Measurements from ENCODE around the gene PBXIP1. TPM values are rescaled to one million over a fixed set of nuclear protein-coding genes. Genes with fewer than 3 reads are reported as not detected.
"Not testable (repeated sequence)": the region's sequence is repeated elsewhere in the genome, so short reads cannot be mapped to it uniquely, and the experiment has no call there.

The PBXIP1 gene
- total RNA-seq, 4 donors from 2014 or later = 11.1 to 51.1 (median 29.3) TPM

DNA sequence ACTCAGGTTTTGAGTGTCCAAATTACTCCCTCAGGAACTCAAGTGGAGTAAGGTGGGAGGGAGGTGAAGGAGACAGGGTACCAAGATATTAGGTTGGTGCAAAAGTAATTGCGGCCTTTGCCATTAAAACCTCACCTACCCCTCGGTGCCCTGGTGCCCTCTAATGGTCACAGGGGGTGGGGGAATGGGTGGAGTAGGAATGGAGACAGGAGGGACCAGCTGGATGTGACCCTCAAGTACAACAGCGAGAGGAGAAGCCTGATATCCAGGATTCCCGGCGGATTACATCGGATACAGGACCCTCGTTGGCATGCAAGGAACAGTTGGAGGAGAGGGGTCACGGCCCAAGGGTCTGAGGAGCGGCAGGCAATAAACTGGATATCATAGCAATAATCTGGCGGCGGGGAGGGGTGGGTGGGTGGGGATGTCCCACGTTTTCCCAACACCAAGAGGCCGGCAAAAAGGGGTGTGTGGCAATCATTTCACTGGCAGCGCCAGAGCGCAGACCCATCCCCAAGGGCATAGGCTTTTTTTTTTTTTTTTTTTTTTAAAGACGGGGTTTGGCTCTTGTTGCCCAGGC lies 42.4 kb upstream of the PBXIP1 start:
- 70 to 77% methylated on average over 16 of the region's 16 CpGs for WGBS, 2 donors
- Histone ChIP-seq H3K9me3 (no peaks in the 10 kb centered on the region), H3K27me3 (no peaks in the 10 kb centered on the region), H3K36me3 (peaks cover 0 to 2% (median 0%) of the 10 kb centered on the region in 3 donors), H3K4me3 (no peak overlapping the region), H3K27ac (peak overlapping the region in 1 of 4 donors; percentile 99), H3K4me1 (peaks cover 18 to 47% (median 20%) of the 10 kb centered on the region in 3 donors)
- no peak for TF ChIP-seq POLR2A (IDR thresholded peaks at IDR 0.05)
- TF ChIP-seq, protein P1, sequence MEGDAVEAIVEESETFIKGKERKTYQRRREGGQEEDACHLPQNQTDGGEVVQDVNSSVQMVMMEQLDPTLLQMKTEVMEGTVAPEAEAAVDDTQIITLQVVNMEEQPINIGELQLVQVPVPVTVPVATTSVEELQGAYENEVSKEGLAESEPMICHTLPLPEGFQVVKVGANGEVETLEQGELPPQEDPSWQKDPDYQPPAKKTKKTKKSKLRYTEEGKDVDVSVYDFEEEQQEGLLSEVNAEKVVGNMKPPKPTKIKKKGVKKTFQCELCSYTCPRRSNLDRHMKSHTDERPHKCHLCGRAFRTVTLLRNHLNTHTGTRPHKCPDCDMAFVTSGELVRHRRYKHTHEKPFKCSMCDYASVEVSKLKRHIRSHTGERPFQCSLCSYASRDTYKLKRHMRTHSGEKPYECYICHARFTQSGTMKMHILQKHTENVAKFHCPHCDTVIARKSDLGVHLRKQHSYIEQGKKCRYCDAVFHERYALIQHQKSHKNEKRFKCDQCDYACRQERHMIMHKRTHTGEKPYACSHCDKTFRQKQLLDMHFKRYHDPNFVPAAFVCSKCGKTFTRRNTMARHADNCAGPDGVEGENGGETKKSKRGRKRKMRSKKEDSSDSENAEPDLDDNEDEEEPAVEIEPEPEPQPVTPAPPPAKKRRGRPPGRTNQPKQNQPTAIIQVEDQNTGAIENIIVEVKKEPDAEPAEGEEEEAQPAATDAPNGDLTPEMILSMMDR (IDR thresholded peaks at IDR 0.05) = no peak
- no peak for DNase-seq
- intact Hi-C loops (cut with DNase I) = loop anchor here (5.0 kb wide), 1 partner anchor 36 kb away; the partner anchor contains the start of gene PYGO2

DNA sequence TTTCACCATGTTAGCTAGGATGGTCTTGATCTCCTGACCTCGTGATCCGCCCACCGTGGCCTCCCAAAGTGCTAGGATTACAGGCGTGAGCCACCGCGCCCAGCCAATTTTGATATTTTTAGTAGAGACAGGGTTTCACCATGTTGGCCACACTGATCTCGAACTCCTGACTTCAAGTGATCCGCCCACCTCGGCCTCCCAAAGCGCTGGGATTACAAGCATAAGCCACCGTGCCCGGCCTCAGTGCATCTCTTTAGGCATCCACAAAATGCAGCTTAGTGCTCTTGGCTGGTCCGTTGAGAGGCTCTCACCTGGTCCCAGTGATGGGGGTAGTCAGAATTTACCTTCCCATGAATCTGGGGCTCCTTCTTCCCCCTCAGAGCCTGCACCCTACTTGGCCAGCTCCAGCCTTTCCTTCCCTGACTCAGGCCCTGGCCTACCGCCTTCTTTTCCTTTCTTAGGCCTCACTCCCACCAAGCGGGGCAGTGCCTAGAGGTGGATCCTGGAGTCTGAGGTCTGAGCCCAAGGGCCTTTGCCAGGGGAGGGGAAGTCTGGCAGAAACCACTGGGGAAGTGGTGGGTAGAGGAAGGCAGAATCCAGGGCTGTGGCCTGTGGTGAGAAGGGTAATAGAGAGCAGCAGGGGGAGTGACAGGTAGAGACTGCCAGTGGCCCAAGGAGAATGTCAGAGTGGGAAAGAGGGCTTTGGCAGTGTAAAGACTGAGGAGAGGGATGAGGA lies 41.2 kb upstream of the PBXIP1 start:
- H3K9me3 ChIP-seq = no peaks in the 10 kb centered on the region
- H3K4me1 ChIP-seq = peaks cover 18 to 47% (median 20%) of the 10 kb centered on the region in 3 donors
- H3K4me3 ChIP-seq = no peak overlapping the region
- TF ChIP-seq, protein P1 (IDR thresholded peaks at IDR 0.05) = no peak
- TF ChIP-seq POLR2A (IDR thresholded peaks at IDR 0.05) = no peak
- DNase-seq = no peak
- H3K27me3 ChIP-seq = no peaks in the 10 kb centered on the region
- intact Hi-C loops (cut with DNase I) = loop anchor here (5.0 kb wide), 1 partner anchor 35 kb away; the partner anchor contains the start of gene PYGO2
- no peak overlapping the region for H3K27ac ChIP-seq
- WGBS, 2 donors = 81 to 87% methylated on average over 7 to 10 of the region's 15 CpGs
- peaks cover 0 to 14% (median 0%) of the 10 kb centered on the region in 3 donors for H3K36me3 ChIP-seq

DNA sequence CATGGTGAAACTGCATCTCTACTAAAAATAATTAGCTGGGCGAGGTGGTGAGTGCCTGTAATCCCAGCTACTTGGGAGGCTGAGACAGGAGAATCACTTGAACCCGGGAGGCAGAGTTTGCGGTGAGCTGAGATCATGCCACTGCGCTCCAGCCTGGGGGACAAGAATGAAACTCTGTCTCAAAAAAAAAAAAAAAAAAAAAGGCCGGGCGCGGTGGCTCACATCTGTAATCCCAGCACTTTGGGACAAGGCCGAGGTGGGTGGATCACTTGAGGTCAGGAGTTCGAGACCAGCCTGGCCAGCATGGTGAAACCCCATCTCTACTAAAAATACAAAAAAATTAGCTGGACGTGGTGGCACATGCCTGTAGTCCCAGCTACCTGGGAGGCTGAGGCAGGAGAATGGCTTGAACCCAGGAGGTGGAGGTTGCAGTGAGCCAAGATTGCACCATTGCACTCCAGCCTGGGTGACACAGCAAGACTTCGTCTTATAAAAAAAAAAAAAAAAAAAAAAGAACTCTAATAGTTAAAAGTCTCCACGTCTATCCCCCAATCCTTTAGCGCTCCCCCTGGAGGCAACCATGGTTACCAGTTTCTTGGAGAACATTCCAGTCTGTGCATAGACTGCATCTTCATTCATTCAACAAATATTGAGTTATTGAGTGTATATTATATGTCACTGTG lies 39.5 kb upstream of the PBXIP1 start:
- H3K27ac ChIP-seq, DNase-seq, H3K4me3 ChIP-seq, H3K9me3 ChIP-seq, H3K27me3 ChIP-seq: not testable (repeated sequence)
- 63 to 66% methylated on average over 13 of the region's 13 CpGs for WGBS, 2 donors
- TF ChIP-seq, protein P1 (IDR thresholded peaks at IDR 0.05) = peak in 4 of 6 experiments; percentile 14 to 45 (median 34)
- H3K36me3 ChIP-seq = peaks cover 0 to 31% (median 0%) of the 10 kb centered on the region in 3 donors
- peaks cover 18 to 47% (median 20%) of the 10 kb centered on the region in 3 donors for H3K4me1 ChIP-seq
- intact Hi-C loops (cut with DNase I) = loop anchor here (5.0 kb wide), 1 partner anchor 33 kb away; the partner anchor contains the start of gene PYGO2

DNA sequence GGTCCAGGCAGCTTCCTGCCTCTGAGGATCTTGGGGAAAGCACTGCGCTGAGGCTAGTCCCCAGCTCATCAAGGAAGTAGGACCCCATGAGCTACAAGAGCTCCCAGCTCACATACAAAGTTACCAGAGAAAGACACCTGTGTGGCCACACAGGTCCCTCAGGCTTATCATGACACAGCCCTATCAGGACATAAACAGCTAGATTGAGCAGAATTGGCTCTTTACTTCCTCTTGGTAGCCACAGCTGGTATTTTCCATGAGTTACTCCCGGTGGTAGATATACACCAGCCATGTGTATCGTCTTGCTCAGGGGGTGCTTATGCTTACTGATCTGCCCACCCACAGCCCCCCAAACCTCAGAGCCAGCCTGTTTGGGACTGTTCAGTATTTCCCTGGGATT lies 38.7 kb upstream of the PBXIP1 start:
- H3K36me3 ChIP-seq = peaks cover 2 to 39% (median 7%) of the 10 kb centered on the region in 3 donors
- peaks cover 11 to 41% (median 11%) of the 10 kb centered on the region in 3 donors for H3K4me1 ChIP-seq
- no peaks in the 10 kb centered on the region for H3K27me3 ChIP-seq
- no peaks in the 10 kb centered on the region for H3K9me3 ChIP-seq
- DNase-seq = no peak
- intact Hi-C loops (cut with DNase I) = no loop called here
- H3K4me3 ChIP-seq = no peak overlapping the region
- WGBS, 2 donors = 54 to 75% methylated on average over 3 of the region's 3 CpGs
- no peak for TF ChIP-seq POLR2A (IDR thresholded peaks at IDR 0.05)
- TF ChIP-seq, protein P1 (IDR thresholded peaks at IDR 0.05) = no peak
- peak overlapping the region in 1 of 4 donors; percentile 13 for H3K27ac ChIP-seq

DNA sequence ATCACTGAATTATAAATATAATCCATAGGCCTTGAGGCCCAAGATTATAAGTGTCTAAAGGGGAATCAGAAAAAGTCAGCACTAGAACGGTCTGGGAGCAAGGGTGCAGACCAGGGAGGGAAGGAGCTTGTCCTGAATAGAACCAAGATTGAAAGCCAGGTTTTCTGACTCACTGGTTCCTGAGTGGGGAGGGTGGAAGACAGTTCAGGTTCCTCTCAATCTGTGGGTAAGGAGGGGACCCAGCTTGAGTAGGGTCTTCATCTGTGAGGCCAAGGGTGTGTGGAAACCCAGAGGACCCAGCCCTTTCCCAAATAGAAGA lies 38.3 kb upstream of the PBXIP1 start:
- Histone ChIP-seq H3K27me3 (no peaks in the 10 kb centered on the region), H3K4me3 (no peak overlapping the region), H3K36me3 (peaks cover 5 to 43% (median 10%) of the 10 kb centered on the region in 3 donors), H3K27ac (peak overlapping the region in 1 of 4 donors; percentile 13), H3K9me3 (no peaks in the 10 kb centered on the region), H3K4me1 (peaks cover 7 to 41% (median 8%) of the 10 kb centered on the region in 3 donors)
- TF ChIP-seq, protein P1 (IDR thresholded peaks at IDR 0.05) = no peak
- TF ChIP-seq POLR2A (IDR thresholded peaks at IDR 0.05) = no peak
- intact Hi-C loops (cut with DNase I) = no loop called here
- WGBS, 2 donors = 20 to 33% methylated on average over 1 of the region's 1 CpG
- DNase-seq = no peak
